GDM1 (cell line): ENCODE measurements around the gene EFCC1.
"Not testable (repeated sequence)": the region's sequence is repeated elsewhere in the genome, so short reads cannot be mapped to it uniquely, and the experiment has no call there.

Experiments used
- DNase-seq: peaks from one replicate; lab custom pipeline; 2025; lab: John Stamatoyannopoulos, UW

The EFCC1 gene

DNA sequence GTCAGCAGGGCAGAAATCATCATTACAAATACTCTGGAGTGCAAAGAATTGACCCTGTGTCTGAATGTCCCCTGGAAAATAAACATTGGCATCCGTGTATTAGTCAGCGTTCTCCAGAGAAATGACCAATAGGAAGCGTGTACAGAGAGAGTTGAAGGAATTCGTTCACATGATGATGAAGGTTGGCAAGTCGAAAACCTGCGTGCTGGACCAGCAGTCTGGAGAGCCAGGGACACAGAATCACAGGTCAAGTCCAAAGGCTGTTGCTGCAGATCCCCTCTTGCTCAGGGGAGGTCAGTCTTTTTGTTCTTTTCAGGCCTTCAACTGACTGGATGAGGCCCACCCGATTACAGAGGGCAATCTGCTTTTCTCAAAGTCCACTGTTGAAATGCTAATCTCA, 76.1 kb downstream of the EFCC1 start:
- DNase-seq, result no peak

DNA sequence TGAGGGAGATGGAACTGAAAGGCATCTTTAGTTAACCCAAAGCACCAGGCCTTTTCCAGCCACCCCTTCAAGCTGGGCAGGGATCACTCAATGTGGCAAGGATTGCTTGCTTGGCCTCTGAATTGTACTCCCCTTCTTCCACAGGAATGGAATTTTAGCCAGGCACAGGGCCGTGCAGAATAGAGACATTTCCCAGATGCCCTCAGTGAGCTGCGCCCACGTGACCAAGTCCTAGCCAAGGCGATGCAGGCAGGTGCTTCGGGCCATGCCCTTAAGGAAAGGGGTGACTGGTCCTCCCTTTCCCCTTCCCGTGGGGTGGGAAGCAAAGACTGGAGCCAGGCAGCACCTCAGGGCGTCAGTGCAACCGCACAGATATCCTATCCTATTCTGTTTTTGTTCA, 77.4 kb downstream of the EFCC1 start:
- no peak for DNase-seq

DNA sequence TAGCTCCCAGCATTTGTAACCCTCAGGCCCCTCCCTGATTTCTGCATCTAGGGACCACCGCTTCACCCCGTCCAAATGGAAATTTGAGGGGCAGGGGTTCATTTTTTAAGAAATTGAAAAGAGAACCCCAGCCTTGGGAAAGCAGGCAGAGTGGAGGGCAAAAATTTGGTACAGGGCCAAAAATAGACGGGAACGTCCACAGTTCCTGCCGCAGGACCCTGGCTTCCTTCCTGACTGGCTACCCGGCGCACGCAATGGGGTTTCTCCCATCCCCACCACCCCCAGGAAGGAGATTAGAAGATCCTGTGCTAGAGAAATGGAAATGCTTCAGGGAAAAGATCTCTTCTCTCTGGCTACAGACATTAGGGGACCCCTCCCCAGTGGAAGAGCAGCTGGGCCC, 80.4 kb downstream of the EFCC1 start:
- no peak for DNase-seq

DNA sequence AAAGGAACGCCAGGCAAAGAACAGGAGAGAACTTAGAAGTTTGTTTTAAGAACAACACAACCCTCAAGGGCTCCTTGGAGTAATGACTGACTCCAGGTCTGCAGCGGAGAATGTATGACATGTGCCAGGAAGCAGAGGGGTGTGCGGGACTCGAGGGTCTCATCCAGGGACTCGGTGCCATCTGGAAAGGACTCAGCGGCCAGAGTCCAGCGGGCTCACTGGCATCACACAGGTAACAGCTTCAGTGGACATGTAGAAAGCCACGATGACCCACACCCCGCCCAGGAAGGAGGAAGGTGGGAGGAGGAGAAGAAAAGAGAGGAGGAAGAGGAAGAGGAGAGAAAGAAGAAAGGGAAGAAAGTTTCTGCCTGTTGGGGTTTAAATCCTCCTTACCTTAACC, 80.9 kb downstream of the EFCC1 start:
- no peak for DNase-seq

DNA sequence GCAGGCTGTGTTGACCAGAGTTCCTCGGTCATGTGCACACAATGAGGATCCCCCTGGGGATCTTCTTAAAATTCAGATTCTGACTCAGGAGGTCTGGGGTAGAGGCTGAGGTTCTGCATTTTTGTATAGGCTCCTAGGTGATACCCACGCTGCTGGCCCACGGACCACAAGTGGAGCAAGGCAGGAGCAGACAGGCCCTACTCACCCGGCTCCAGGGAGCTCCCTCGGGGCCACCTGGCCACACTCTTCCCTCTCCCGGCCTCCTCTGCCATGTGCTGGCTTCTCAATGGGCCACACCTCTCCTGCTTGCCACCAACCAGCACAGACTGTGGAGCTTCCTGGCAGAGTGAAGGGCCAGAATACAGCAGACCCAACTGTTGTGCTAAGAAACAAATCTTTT, 83.4 kb downstream of the EFCC1 start:
- no peak for DNase-seq

DNA sequence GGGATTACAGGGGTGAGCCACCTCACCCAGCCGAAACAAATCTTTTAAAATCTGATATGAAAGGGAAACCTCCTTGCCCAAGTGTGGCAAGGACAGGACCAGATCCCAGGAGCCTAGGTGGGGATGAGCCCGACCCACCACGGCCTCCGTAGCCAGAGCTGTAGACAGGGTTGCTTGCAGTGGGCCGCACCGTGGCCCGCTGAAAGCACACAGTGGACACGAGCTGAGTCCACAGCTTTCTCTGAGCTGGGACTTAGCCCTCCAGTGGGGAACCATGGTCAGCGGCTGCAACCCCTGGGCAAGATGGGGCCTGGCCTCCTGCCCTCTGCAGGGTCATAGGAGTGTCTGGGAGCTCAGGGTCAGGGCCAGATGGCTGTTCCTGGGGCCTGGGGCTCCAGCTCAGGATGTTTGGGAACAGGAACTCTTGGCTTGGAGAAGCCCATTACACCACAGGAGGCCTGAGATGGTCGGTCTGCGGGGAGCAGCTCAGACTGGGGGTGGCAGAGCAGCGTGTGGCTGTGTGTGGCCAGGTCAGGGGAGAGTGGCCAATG, 84.1 kb downstream of the EFCC1 start:
- no peak for DNase-seq

DNA sequence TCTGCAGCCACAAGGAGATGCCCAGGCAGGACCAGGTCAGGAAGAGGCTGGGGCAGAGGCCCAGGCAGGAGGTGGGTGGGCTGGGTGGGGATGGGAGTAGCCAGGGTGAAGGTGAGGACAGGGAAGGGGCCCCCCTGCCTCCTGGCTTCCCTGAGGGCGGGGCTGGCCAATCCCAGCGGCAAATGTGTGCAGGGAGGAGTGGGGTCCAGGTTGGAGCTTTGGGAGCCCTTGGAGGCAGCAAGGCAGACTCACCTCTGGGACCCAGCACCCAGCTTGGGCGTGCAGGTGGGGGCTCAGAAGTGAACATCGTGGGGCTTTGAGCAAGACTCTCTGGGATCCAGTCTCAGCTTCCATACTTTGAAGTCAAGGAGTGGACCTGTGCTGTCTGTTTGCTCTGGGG, 84.7 kb downstream of the EFCC1 start:
- DNase-seq, result no peak

DNA sequence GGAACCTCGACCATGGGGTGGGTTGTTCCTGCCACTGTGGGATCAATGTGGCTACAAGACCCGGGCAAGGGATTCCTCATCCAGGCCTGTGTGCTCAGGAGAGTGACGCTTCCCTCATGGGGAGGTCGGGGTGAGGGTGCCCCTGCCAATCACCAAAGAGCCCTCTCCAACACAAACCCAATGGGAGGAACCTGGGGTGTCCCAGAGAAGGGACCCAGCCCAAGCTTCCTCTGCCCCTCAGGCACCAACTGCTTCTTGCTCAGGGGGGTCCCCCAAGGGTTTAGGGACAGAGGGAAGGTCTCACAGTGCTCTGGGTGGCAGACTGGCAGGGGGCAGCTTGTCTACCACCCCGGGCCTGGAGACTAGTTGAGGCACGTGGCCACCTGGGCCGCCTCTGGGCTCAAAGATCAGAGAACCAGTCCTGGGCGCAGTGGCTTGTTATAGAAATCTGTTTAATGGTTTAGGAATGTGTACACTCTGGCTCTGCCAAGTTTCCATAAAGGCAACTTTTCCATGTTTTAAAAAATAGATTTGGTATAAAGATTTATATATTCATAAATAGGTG, 86.1 kb downstream of the EFCC1 start:
- no peak for DNase-seq

DNA sequence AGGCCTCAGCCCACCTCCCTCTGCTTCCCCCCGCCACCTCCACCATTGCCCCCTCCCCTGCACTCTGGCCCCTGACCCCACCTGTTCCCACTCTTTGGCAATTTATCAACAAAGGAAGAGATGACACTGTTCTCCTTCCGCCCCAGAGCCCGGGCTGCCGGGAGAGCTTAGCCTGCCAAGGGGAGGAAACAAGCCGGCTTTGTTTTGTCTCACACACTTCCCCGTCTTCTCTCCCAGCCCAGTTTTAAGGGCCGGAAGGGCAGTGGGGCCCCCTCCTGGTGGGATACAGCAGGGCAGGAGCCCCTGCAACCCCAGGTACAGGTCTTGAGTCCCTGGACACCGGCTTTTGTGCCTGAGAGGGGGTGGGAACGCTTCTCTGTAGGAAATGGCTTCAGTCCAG, 86.8 kb downstream of the EFCC1 start:
- DNase-seq, result peak; percentile 51

DNA sequence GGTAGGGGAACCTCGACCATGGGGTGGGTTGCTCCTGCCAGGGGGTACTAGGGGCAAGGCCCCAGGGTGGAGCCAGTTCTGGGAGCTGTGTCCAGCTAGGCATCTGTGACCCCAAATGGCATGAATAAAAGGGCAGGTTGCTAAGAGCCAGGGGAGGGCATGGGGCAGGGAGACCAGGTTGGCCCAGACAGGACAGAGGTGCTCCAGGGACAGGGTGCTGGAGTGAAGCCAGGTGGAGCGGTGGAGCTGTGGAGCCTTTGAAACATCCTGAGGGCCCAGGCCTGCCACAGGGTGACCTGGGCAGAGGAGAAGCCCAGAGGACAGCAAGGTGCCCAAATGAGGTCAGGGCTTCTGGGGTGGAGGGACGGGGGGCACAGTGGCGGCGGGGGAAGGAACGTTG, 87.2 kb downstream of the EFCC1 start:
- DNase-seq, result not testable (repeated sequence)
